ENCODE data around the gene ZNF799.
"Not testable (repeated sequence)": the region's sequence is repeated elsewhere in the genome, so short reads cannot be mapped to it uniquely, and the experiment has no call there.

ZNF799 gene

GRCh38 chr19:12400633-12401502, at the start of gene ZNF799:
Gene ZNF799, minus strand, starts transcription at chr19:12401271. Its CDS starts 201 bp downstream, at chr19:12401070.
- peak; percentile 93 for DNase-seq

GRCh38 chr19:12450844-12451243, 49.8 kb upstream of the ZNF799 start:
- no peak for DNase-seq

DNA sequence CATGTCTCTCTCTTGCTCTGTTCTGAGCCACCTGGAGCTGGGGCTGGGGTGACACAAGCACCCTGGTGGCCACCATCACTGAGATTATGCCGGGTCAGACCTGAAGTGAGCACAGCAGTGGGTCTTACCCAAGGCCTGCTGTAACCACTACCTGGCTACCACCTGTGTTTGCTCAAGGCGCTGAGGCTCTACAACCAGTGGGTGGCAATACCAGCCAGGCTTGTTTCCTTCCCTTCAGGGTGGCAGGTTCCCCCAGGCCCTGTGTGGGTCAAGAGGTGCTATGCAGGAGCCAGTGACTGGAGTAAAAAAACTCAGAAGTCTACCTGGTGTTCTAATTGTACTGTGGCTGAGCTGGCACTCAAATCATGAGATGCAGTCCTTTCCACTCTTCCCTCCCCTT, 47.7 kb upstream of the ZNF799 start:
- DNase-seq: no peak

DNA sequence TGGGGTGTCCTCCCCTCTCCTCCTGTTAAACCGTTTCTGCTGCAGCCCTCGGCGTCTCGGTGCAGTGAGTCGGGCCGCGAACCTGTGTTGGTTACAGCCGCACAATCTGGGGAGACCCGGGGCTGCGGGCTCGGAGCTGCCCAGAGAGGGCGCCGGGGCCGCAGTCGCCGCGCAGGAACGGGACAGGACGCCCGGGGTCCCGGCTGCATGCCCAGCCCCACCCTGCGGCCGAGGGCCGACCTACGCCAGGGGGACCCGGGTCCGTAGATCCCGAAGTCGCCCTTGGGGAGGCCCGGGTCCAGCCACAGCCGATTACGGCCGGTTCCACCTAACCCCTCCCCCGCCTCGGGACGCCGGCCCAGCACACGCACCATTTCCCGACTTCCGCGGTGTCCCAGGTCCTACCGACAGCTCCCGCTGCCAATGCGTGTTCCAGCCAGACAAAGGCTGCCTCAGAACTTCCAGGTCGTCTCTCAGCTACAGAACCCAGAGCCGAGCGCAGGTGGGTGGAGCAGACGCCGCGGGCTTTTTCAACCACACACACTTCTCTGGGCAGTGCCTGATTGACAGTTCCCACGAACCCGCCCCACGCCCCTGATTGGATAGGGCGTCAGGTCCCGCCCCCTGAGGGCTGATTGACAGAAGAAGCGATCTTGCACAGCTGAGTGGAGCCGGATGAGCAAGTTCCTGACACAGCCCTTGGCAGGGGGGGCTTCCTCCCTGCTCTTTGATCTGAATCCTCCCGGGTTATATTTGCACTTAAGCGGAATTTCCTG, 39.7 kb upstream of the ZNF799 start, which contains the start of gene ZNF443:
Gene ZNF443 (minus strand): TSS at position 481 of the 776 bp plus-strand sequence. CDS start 107 bp downstream, at position 374.
- DNase-seq: peak; percentile 97

DNA sequence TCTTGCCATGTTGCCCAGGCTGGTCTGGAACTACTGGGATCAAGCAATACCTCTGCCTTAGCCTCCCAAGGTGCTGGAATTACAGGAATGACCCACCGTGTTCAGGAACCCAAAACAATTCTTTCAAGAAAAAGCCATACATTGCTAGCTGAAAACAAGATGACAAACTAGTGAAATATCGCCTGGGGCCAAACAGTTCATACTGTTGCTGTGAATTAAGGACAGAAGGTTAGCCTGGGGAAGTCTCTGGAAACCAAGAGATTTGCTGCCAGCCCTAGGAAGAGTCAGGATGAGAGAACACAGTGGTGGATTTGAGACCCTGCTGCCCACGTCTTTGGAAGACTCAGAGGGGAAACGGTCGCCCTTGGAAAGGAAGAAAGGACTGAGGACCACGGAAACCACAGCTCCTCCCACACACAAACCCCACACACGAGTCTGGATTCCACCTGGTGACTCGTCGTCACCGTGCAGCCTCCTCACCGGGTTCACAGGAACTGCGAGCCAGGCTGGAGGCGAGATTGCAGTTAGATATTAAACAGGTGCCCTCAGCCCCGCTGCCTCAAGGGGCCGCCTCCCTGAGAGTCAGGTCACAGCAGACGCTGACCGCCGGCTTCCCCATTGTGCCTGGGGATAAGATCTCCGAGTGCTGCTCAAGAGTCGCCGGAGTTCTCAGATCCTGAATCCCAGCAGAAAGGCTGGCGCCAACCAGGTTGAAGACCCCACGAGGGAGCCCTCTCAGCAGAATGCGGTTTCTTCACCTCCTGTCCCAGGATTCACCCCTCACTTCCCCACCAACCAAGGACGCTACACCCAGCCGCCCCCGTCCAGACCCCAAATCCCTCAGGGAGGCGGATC, 38.8 kb upstream of the ZNF799 start:
- DNase-seq: not testable (repeated sequence)

GRCh38 chr19:12430726-12431299, 29.7 kb upstream of the ZNF799 start:
- DNase-seq: not testable (repeated sequence)

DNA sequence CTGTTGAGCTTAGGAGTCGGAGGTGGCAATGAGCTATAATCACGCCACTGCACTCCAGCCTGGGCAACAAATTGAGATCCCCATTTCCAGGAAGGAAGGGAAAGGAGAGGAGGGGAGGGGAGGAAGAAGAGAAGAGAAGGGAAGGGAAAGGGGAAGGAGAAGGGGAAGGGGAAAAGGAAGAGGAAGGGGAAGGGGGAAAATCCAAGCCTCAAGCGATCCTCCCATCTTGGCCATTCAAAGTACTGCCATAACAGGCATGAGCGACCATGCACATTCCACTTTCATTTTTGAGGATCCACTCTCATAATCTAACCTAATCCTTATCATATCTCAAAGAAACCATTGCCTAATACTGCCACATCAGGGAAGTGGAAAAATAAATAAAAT, 24.8 kb upstream of the ZNF799 start:
- no peak for DNase-seq

DNA sequence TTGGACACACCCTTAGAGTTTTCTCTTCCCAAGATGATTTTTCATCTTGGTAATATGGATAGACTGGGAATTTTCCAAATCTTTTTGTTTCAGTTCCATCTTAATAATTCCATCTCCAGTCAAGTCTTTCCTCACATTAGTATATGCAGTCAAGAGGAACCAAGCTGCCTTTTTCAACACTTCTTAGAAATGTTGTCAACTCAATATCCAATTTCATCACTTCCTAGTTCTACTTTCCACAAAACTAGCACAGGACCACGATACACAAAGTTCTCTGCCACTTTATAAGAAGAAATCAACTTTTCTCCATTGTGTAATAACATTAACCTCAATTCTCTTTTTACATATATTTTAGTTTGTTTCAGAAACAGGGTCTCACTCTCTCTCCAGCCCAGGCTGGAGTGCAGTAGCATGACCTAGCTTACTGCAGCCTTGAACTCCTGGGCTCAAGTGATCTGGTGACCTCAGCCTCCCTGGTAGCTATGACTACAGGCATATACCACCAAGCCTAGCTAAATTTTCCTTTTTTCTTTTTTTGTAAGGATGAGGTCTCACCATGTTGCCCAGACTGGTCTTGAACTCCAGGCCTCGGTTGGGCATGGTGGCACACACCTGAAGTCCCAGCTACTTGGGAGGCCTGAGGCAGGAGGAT, 24.3 kb upstream of the ZNF799 start:
- no peak for DNase-seq

DNA sequence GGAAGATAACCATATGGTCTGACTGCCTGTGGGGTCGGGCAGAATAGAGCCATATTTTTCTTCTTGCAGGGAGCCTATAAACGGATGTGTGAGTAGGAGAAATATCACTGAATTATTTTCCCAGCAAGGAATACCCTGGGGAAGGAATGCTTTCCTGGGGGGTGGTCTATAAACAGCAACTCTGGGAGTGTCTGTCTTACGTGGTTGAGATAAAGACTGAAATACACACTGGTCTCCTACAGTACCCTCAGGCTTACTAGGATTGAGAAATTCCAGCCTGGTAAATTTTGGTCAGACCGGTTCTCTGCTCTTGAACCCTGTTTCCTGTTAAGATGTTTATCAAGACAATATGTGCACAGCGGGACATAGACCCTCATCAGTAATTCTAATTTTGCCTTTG, 16.2 kb upstream of the ZNF799 start:
- not testable (repeated sequence) for DNase-seq

GRCh38 chr19:12411893-12412292, 10.8 kb upstream of the ZNF799 start:
- no peak for DNase-seq

GRCh38 chr19:12399901-12400632, 1.0 kb downstream of the ZNF799 start:
- DNase-seq: not testable (repeated sequence)

GRCh38 chr19:12391148-12391547, 9.9 kb downstream of the ZNF799 start:
- not testable (repeated sequence) for DNase-seq

- not testable (repeated sequence) for DNase-seq
Measured at GRCh38 chr19:12386365-12386764, 14.7 kb downstream of the ZNF799 start.

- no peak for DNase-seq
Measured at GRCh38 chr19:12380444-12380737, 20.7 kb downstream of the ZNF799 start.

- DNase-seq: no peak
Measured at GRCh38 chr19:12379732-12380443, 21.2 kb downstream of the ZNF799 start.

- DNase-seq: no peak
Measured at GRCh38 chr19:12374026-12374425, 27.0 kb downstream of the ZNF799 start.

DNA sequence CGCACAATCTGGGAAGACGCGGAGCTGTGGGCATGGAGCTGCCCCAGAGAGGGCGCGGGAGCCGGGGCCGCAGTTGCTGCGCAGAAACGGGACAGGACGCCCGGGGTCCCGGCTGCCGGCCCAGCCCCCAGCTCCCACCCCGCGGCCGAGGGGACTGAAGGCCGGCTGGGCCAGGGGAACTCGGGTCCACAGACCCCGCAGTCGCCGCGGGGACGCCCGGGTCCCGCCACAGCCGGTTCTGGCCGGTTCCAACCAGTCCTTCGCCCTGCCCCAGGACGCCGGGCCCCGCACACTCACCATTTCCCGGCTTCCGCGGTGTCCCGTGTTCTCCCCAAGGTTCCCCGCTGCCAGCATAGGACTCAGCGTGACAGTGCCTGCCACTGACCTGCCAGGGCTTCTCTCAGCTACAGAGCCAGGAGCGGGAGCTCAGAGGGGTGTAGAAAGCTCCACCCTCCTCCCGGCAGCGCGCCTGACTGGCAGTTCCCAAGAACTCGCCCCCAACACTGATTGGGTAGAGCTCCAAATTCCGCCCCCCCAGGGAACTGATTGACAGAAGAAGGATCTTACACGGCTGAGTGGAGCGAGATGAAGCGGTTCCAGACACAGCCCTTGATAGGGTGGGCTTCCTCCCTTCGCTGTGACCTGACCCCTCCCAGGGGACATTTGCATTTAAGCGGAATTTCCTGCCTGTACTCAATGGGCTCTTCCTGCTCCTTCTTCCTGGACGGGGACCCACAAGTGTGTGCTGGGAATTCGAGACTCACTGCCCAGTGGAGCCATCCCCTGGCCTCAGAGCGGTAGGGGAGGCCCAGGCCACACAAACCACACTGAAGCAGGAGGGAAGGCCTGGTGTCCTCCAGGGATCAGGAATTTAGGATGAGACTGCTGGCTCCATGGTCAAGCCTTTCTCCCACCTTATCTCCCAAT, 35.6 kb downstream of the ZNF799 start, which contains the start of gene ZNF442:
Gene ZNF442 (minus strand): TSS at position 448 of the 927 bp plus-strand sequence. CDS start 2,052 bp downstream, outside the sequence.
- peak; percentile 95 for DNase-seq

GRCh38 chr19:12364391-12365235, 36.5 kb downstream of the ZNF799 start:
- DNase-seq: no peak
